OCI-LY3 (cell line): Measurements from ENCODE around the gene UNC13C.

Experiments used
- H2AFZ ChIP-seq: fragments of 200-600, 300-600 bp; shearing (Covaris generic); 2 replicates; pipeline ENCODE4 v1.6.0; 2014; ENCODE audit warnings: antibody characterized with exemption, low read depth, low read length
- H3K27ac ChIP-seq: fragments of 200-600, 300-600 bp; sonication (generic); 2 replicates; pipeline ENCODE4 v1.5.1; 2014; ENCODE audit warnings: mild to moderate bottlenecking, low read length, moderate library complexity, mixed read lengths
- H3K27me3 ChIP-seq: fragments of 200-600, 300-600 bp; sonication (generic); 2 replicates; pipeline ENCODE4 v1.6.1; 2014; ENCODE audit warnings: low read depth, low read length, mixed read lengths
- H3K36me3 ChIP-seq: fragments of 200-600, 300-600 bp; sonication (generic); replicated peaks from 2 replicates; pipeline ENCODE3; 2014; ENCODE audit warnings: low read depth, low read length, mixed read lengths
- H3K4me1 ChIP-seq: fragments of 300-600, 200-600 bp; sonication (generic); 2 replicates; pipeline ENCODE4 v1.6.1; 2014; ENCODE audit warnings: low read length, mixed read lengths
- H3K4me2 ChIP-seq: fragments of 200-600, 300-600 bp; sonication (generic); 2 replicates; pipeline ENCODE4 v1.6.1; 2014; ENCODE audit warnings: low read length, mixed read lengths
- H3K4me3 ChIP-seq: fragments of 300-600, 200-600 bp; sonication (generic); 2 replicates; pipeline ENCODE4 v1.5.1; 2014; ENCODE audit warnings: antibody characterized with exemption, mild to moderate bottlenecking, low read length, moderate library complexity
- H3K79me2 ChIP-seq: fragments of 300-600, 200-600 bp; shearing (Covaris generic); 2 replicates; pipeline ENCODE4 v1.6.1; 2014; ENCODE audit warnings: mild to moderate bottlenecking, low read length, mixed read lengths
- H3K9ac ChIP-seq: fragments of 300-600, 200-600 bp; shearing (Covaris generic); 2 replicates; pipeline ENCODE4 v1.6.0; 2014; ENCODE audit warnings: mild to moderate bottlenecking, low read length, moderate library complexity
- H3K9me3 ChIP-seq: fragments of 200-600, 300-600 bp; shearing (Covaris generic); 2 replicates; pipeline ENCODE4 v1.6.1; 2014; ENCODE audit warnings: low read length, mixed read lengths; ENCODE audit not compliant: insufficient read depth
- H4K20me1 ChIP-seq: fragments of 200-600, 300-600 bp; sonication (generic); 2 replicates; pipeline ENCODE4 v1.6.1; 2016; ENCODE audit warnings: low read length, mixed read lengths; ENCODE audit not compliant: insufficient read depth
- CTCF ChIP-seq: fragments of 200-600, 300-600 bp; sonication (generic); IDR thresholded peaks from 2 replicates; pipeline ENCODE4 v1.5.1; 2014; ENCODE audit warnings: antibody characterized with exemption, low read length, low read depth
- EZH2phosphoT487 ChIP-seq: fragments of 200-600 bp; shearing (Covaris generic); IDR thresholded peaks from 2 replicates; pipeline ENCODE4 v1.6.1; 2018; ENCODE audit warnings: antibody characterized with exemption, mixed run types, low read depth

UNC13C gene

GRCh38 chr15:54119051-54119450 lies 140.8 kb downstream of the UNC13C start:
- H3K27ac ChIP-seq = no peak overlapping the region
- no peaks in the 10 kb centered on the region for H3K36me3 ChIP-seq
- TF ChIP-seq CTCF = no peak
- TF ChIP-seq EZH2phosphoT487 = no peak
- H3K4me2 ChIP-seq = no peak overlapping the region
- H3K4me1 ChIP-seq = peaks cover 1% of the 10 kb centered on the region
- no peak overlapping the region for H2AFZ ChIP-seq
- H3K27me3 ChIP-seq = no peaks in the 10 kb centered on the region
- no peak overlapping the region for H3K9ac ChIP-seq
- H3K79me2 ChIP-seq = no peaks in the 10 kb centered on the region
- H3K4me3 ChIP-seq = no peak overlapping the region
- no peaks in the 10 kb centered on the region for H4K20me1 ChIP-seq
- H3K9me3 ChIP-seq = no peaks in the 10 kb centered on the region

GRCh38 chr15:54120949-54121463 lies 142.8 kb downstream of the UNC13C start:
- no peak overlapping the region for H3K27ac ChIP-seq

GRCh38 chr15:54127574-54127973 lies 149.3 kb downstream of the UNC13C start:
- Histone ChIP-seq H3K9me3 (no peaks in the 10 kb centered on the region), H3K27me3 (no peaks in the 10 kb centered on the region), H2AFZ (no peak overlapping the region), H3K4me1 (no peaks in the 10 kb centered on the region), H3K4me3 (no peak overlapping the region), H3K36me3 (no peaks in the 10 kb centered on the region), H3K27ac (no peak overlapping the region), H3K79me2 (no peaks in the 10 kb centered on the region), H4K20me1 (no peaks in the 10 kb centered on the region), H3K4me2 (no peak overlapping the region), H3K9ac (no peak overlapping the region)
- TF ChIP-seq EZH2phosphoT487 = no peak
- no peak for TF ChIP-seq CTCF

More at GRCh38 chr15:54120949-54121463, 142.8 kb downstream of the UNC13C start:
- H2AFZ ChIP-seq = no peak overlapping the region
- no peaks in the 10 kb centered on the region for H3K27me3 ChIP-seq
- no peaks in the 10 kb centered on the region for H3K9me3 ChIP-seq
- H3K36me3 ChIP-seq = no peaks in the 10 kb centered on the region
- no peaks in the 10 kb centered on the region for H3K79me2 ChIP-seq
- H4K20me1 ChIP-seq = no peaks in the 10 kb centered on the region
- no peak for TF ChIP-seq CTCF
- TF ChIP-seq EZH2phosphoT487 = no peak
- H3K4me3 ChIP-seq = no peak overlapping the region
- H3K4me2 ChIP-seq = no peak overlapping the region
- no peak overlapping the region for H3K9ac ChIP-seq
- H3K4me1 ChIP-seq = no peaks in the 10 kb centered on the region

GRCh38 chr15:54131410-54131809 lies 153.2 kb downstream of the UNC13C start:
- Histone ChIP-seq H4K20me1 (no peaks in the 10 kb centered on the region), H3K9ac (no peak overlapping the region), H3K27me3 (no peaks in the 10 kb centered on the region), H3K79me2 (no peaks in the 10 kb centered on the region), H3K27ac (no peak overlapping the region), H3K36me3 (no peaks in the 10 kb centered on the region), H3K4me3 (no peak overlapping the region), H3K4me2 (no peak overlapping the region), H3K4me1 (no peaks in the 10 kb centered on the region), H3K9me3 (no peaks in the 10 kb centered on the region), H2AFZ (no peak overlapping the region)
- TF ChIP-seq EZH2phosphoT487 (no peak), CTCF (no peak)
